K562 (cell line): ENCODE data around the gene SNX15. TPM values are rescaled to one million over a fixed set of nuclear protein-coding genes. Genes with fewer than 3 reads are reported as not detected.

ENCODE experiments used
- E2F6 ChIP-seq, 2 experiments: IDR thresholded peaks; 2 replicates each; pipeline ENCODE4 v1.6.1; 2011; ENCODE audit warnings: borderline replicate concordance in 1 of 2, control low read depth in 1 of 2, low read depth in 1 of 2, low read length in 1 of 2, mild to moderate bottlenecking in 1 of 2, mixed read lengths in 1 of 2, moderate library complexity in 1 of 2; ENCODE audit not compliant: insufficient read depth in 1 of 2, insufficient read length in 1 of 2, poor library complexity in 1 of 2, severe bottlenecking in 1 of 2; ENCODE audit errors: extremely low read depth in 1 of 2
- FOXA3 ChIP-seq, 2 experiments: fragments of 450-650 bp in 1 of 2; sonication (generic) in 1 of 2; formaldehyde crosslinking; IDR thresholded peaks in 1 of 2; conservative IDR thresholded peaks in 1 of 2; 2 replicates each; pipeline versions ENCODE4 v1.4.0 to v1.8.0; 2020 to 2022; ENCODE audit warnings: mild to moderate bottlenecking in 2 of 2, missing genetic modification reagents in 1 of 2
- FOXM1 ChIP-seq, 2 experiments: fragments of 450-650 bp in 1 of 2; sonication (generic) in 1 of 2; formaldehyde crosslinking in 1 of 2; IDR thresholded peaks; 2 replicates each; pipeline versions ENCODE4 v1.6.1 to v1.9.0; 2017 to 2022; ENCODE audit warnings: low read depth in 2 of 2, mild to moderate bottlenecking in 2 of 2, missing genetic modification reagents in 1 of 2, moderate library complexity in 1 of 2
- HDAC2 ChIP-seq: fragments of 450-650 bp; IDR thresholded peaks from 2 replicates; pipeline ENCODE4 v1.6.1; 2016; ENCODE audit warnings: mild to moderate bottlenecking
- HNRNPK ChIP-seq: fragments of 200-400 bp; formaldehyde crosslinking; IDR thresholded peaks from one replicate; pipeline ENCODE4 v1.6.1; 2018; ENCODE audit warnings: mild to moderate bottlenecking, low read depth, low read length; ENCODE audit not compliant: poor library complexity, severe bottlenecking
- MEF2D ChIP-seq: conservative IDR thresholded peaks from 2 replicates; pipeline ENCODE4 v1.6.1; 2016; ENCODE audit warnings: low read depth, missing genetic modification characterization, missing compliant biosample characterization
- NR4A1 ChIP-seq, 2 experiments: fragments of 250-450 bp in 1 of 2; fragments of 450-650 bp in 1 of 2; sonication (Bioruptor Pico) in 1 of 2; IDR thresholded peaks; 2 replicates each; pipeline versions ENCODE4 v1.4.0 to v1.6.1; 2016 to 2020; ENCODE audit warnings: mild to moderate bottlenecking in 2 of 2, missing compliant biosample characterization in 1 of 2, missing genetic modification characterization in 1 of 2, moderate library complexity in 1 of 2
- RAD21 ChIP-seq, 2 experiments: fragments of 250-450 bp in 1 of 2; fragments of 450-650 bp in 1 of 2; sonication (Bioruptor Pico) in 1 of 2; formaldehyde crosslinking in 1 of 2; IDR thresholded peaks in 1 of 2; conservative IDR thresholded peaks in 1 of 2; 2 replicates each; pipeline versions ENCODE4 v1.4.0 to v1.8.0; 2020 to 2022; ENCODE audit warnings: mild to moderate bottlenecking in 2 of 2, moderate library complexity in 1 of 2
- SLC30A9 ChIP-seq: fragments of 250-450 bp; sonication (Bioruptor Pico); IDR thresholded peaks from 2 replicates; pipeline ENCODE4 v1.8.0; 2022; ENCODE audit warnings: mild to moderate bottlenecking, moderate library complexity
- TRIM24 ChIP-seq, 2 experiments: fragments of 450-650 bp; IDR thresholded peaks; 2 replicates each; pipeline ENCODE4 v1.6.1; 2016
- ZNF184 ChIP-seq: sonication (generic); formaldehyde crosslinking; IDR thresholded peaks from 2 replicates; pipeline ENCODE4 v1.5.0; 2020; ENCODE audit warnings: missing genetic modification reagents
- ZNF274 ChIP-seq: IDR thresholded peaks from 2 replicates; pipeline ENCODE4 v1.6.1; 2011; ENCODE audit warnings: low read depth, mild to moderate bottlenecking, low read length, moderate library complexity, borderline replicate concordance
- polyA plus RNA-seq, 8 experiments: library from polyadenylated mRNA; depleted of rRNA in 4 of 8; stranded (reverse) in 5 of 8; unstranded in 3 of 8; fragments of >200 nt; fragmentation: Nextera tagmentation in 2 of 8; fragmentation: Illumina TruSeq in 1 of 8; extraction: Ambion mirVana in 2 of 8; extraction: Trizol in 1 of 8; gene quantifications; 2 replicates each; pipeline versions ENCODE4 v1.2.1 to v1.2.3, GENCODE V29; 2011 to 2014; ENCODE audit warnings: inconsistent platforms in 1 of 8, missing spikeins in 1 of 8
- total RNA-seq, 7 experiments: library from RNA; depleted of rRNA in 6 of 7; stranded (reverse); fragments of >200 nt in 6 of 7; fragmentation: Illumina TruSeq in 2 of 7; extraction: Trizol in 2 of 7; gene quantifications; 2 replicates each; pipeline versions ENCODE4 v1.2.1 to v1.2.3, GENCODE V29; 2011 to 2021; ENCODE audit warnings: low replicate concordance in 1 of 7

Gene SNX15
- total and polyA plus RNA-seq, 9 of the 15 experiments (the other 6 are each of a cell fraction or from before 2014, with no cell fraction given) = 1.8 to 27.8 (median 15.2) TPM

DNA sequence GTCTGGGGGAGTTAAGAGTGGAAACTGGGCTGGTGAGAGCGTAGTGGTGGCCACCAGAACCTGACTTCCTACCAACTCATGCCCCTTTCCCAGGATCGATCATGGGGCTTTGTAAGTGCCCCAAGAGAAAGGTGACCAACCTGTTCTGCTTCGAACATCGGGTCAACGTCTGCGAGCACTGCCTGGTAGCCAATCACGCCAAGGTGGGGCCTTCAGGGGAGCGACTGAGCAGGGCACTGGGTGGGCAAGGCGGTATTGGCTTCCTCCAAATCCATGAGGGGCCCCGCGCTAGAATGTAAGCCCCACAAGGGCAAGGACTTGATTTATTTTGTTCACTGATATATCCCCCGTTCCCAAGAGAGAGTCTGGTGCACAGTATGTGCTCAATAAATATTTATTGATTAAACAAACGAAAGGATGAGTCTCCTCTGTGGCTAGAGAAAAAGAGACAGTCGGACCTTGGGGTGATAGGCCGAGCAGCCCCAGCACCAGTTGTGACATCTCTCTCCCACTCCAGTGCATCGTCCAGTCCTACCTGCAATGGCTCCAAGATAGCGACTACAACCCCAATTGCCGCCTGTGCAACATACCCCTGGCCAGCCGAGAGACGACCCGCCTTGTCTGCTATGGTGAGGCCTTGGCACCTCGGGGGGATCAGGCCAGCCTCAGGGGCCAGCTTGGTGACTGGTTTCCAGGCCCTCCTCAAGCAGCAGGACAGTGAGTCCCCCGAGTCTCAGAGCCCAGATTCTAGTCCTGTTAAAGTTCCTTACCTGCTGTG is 57.5 kb downstream of the SNX15 start (continued):
- no peak for TF ChIP-seq RAD21 (CRISPR knock-in tag; conservative IDR thresholded peaks at IDR 0.05 in 1 of 2, IDR thresholded peaks at IDR 0.05 in 1 of 2)
- TF ChIP-seq FOXM1 (IDR thresholded peaks at IDR 0.05; ENCODE audit: low read depth) = no peak
- no peak for TF ChIP-seq FOXM1 (CRISPR knock-in tag; IDR thresholded peaks at IDR 0.05; ENCODE audit: low read depth)
- no peak for TF ChIP-seq TRIM24 (IDR thresholded peaks at IDR 0.05)
- no peak for TF ChIP-seq SLC30A9 (CRISPR knock-in tag)
- no peak for TF ChIP-seq ZNF274
- TF ChIP-seq E2F6 (IDR thresholded peaks at IDR 0.05; ENCODE audit: borderline replicate concordance in 1 of 2, extremely low read depth in 1 of 2, insufficient read depth in 1 of 2, insufficient read length in 1 of 2, low read depth in 1 of 2, low read length in 1 of 2, poor library complexity in 1 of 2, severe bottlenecking in 1 of 2) = no peak
- TF ChIP-seq FOXA3 (CRISPR knock-in tag; conservative IDR thresholded peaks at IDR 0.05 in 1 of 2, IDR thresholded peaks at IDR 0.05 in 1 of 2) = 0 out of 4 replicates have a peak, but pooled peaks of 1 of the 2 experiments have one; percentile 14
- TF ChIP-seq HDAC2 = no peak
- TF ChIP-seq NR4A1 (CRISPR knock-in tag; IDR thresholded peaks at IDR 0.05) = no peak
- TF ChIP-seq NR4A1 (tag; IDR thresholded peaks at IDR 0.05) = no peak
- TF ChIP-seq ZNF184 (CRISPR knock-in tag) = no peak
- no peak for TF ChIP-seq HNRNPK
- no peak for TF ChIP-seq MEF2D (tag)
- TF ChIP-seq, all 486 proteins: peak for 5
